Esophagus squamous epithelium (tissue), 5 donors: ENCODE measurements around the gene COL9A2. TPM values are rescaled to one million over a fixed set of nuclear protein-coding genes. Genes with fewer than 3 reads are reported as not detected.

Source experiments
- DNase-seq: peaks from one replicate; lab custom pipeline; 2025; lab: John Stamatoyannopoulos, UW
- H3K27ac ChIP-seq, 4 donors: fragments of 200-600 bp; sonication (generic); one replicate each; pipeline ENCODE4 v1.5.1; 2016 to 2019; ENCODE audit warnings: mild to moderate bottlenecking in 1 of 4
- H3K27me3 ChIP-seq, 4 donors: fragments of 200-600 bp; sonication (generic); 1 replicate in 3 of 4; 2 replicates in 1 of 4; pipeline versions ENCODE4 v1.5.1 to v1.6.0; 2017 to 2021; ENCODE audit warnings: antibody characterized with exemption in 1 of 4
- H3K36me3 ChIP-seq, 3 donors: fragments of 200-600 bp; sonication (generic); one replicate each; pipeline ENCODE4 v1.5.1; 2016 to 2019
- H3K4me1 ChIP-seq, 3 donors: fragments of 200-600 bp; sonication (generic); one replicate each; pipeline ENCODE4 v1.5.1; 2017 to 2019
- H3K4me3 ChIP-seq, 4 donors: fragments of 200-600 bp; sonication (generic); 1 replicate in 3 of 4; 2 replicates in 1 of 4; pipeline ENCODE4 v1.5.1; 2016 to 2019; ENCODE audit warnings: mild to moderate bottlenecking in 2 of 4, moderate library complexity in 1 of 4
- H3K9me3 ChIP-seq, 3 donors: fragments of 200-600 bp; sonication (generic); one replicate each; pipeline ENCODE4 v1.5.1; 2016 to 2019
- CTCF ChIP-seq, 6 experiments: fragments of 450-650 bp in 4 of 6; fragments of 200-600 bp in 2 of 6; sonication (generic) in 2 of 6; IDR thresholded peaks; one replicate each; pipeline ENCODE4 v1.5.1; 2016 to 2019; ENCODE audit warnings: antibody characterized with exemption in 6 of 6, mild to moderate bottlenecking in 4 of 6, moderate library complexity in 4 of 6
- POLR2A ChIP-seq, 4 donors: fragments of 450-650 bp; IDR thresholded peaks; one replicate each; pipeline ENCODE4 v1.6.1; 2017; ENCODE audit warnings: antibody characterized with exemption in 4 of 4, mild to moderate bottlenecking in 4 of 4, moderate library complexity in 3 of 4
- WGBS, 2 donors: methylation state at CpG; one replicate each; pipeline ENCODE4 v1.1.5; 2018; 5-methylcytosine and 5-hydroxymethylcytosine counted together
- intact Hi-C: fragments of 100-400 bp; cut with DNase I; formaldehyde crosslinking; loops from one replicate; pipeline ENCODE4 v1.15.0; 2022
- total RNA-seq, 4 donors: library from RNA; depleted of rRNA; stranded (reverse); fragments of >200 nt; gene quantifications; one replicate each; pipeline ENCODE4 v1.1.0, GENCODE V29; 2016
- donor health status: DM: yes; HTN: yes; CAD: no.

The COL9A2 gene
- total RNA-seq, 4 donors from 2014 or later, result 0.26 to 4.0 (median 2.1) TPM; not detected in 1

- no peaks in the 10 kb centered on the region for H3K9me3 ChIP-seq
- no peak overlapping the region for H3K27ac ChIP-seq
- H3K4me3 ChIP-seq, result no peak overlapping the region
- H3K27me3 ChIP-seq, result peaks cover 0 to 69% (median 9%) of the 10 kb centered on the region in 4 donors
- DNase-seq, result no peak
- WGBS, 2 donors, result 76 to 79% methylated on average over 4 of the region's 4 CpGs
- intact Hi-C loops, result no loop called here
- no peaks in the 10 kb centered on the region for H3K36me3 ChIP-seq
- H3K4me1 ChIP-seq, result peaks cover 18 to 32% (median 26%) of the 10 kb centered on the region in 3 donors
- no peak for TF ChIP-seq POLR2A (IDR thresholded peaks at IDR 0.05)
- TF ChIP-seq CTCF (IDR thresholded peaks at IDR 0.05), result no peak
Measured at GRCh38 chr1:40318476-40318875, 1.4 kb upstream of the COL9A2 start.

- no peak overlapping the region for H3K27ac ChIP-seq
- no peak for TF ChIP-seq CTCF (IDR thresholded peaks at IDR 0.05)
- TF ChIP-seq POLR2A (IDR thresholded peaks at IDR 0.05), result no peak
- intact Hi-C loops, result no loop called here
- H3K4me3 ChIP-seq, result peak overlapping the region in 3 of 4 donors; percentile 42 to 70 (median 49)
- no peaks in the 10 kb centered on the region for H3K9me3 ChIP-seq
- 62 to 66% methylated on average over 10 to 12 of the region's 21 CpGs for WGBS, 2 donors
- H3K4me1 ChIP-seq, result peaks cover 18 to 32% (median 26%) of the 10 kb centered on the region in 3 donors
- DNase-seq, result no peak
- H3K27me3 ChIP-seq, result peaks cover 0 to 69% (median 9%) of the 10 kb centered on the region in 4 donors
- no peaks in the 10 kb centered on the region for H3K36me3 ChIP-seq
Measured at GRCh38 chr1:40317394-40318074, 448 bp upstream of the COL9A2 start.

GRCh38 chr1:40315795-40316594, 1.1 kb downstream of the COL9A2 start:
- H3K27ac ChIP-seq, result peak overlapping the region in 2 of 4 donors; percentile 13 to 47
- TF ChIP-seq POLR2A (IDR thresholded peaks at IDR 0.05) (no peak), CTCF (IDR thresholded peaks at IDR 0.05) (no peak)
- DNase-seq, result no peak
- H3K4me3 ChIP-seq, result peak overlapping the region; percentile 22 to 70 (median 46)
- intact Hi-C loops, result no loop called here
- no peaks in the 10 kb centered on the region for H3K36me3 ChIP-seq
- peaks cover 0 to 69% (median 9%) of the 10 kb centered on the region in 4 donors for H3K27me3 ChIP-seq
- no peaks in the 10 kb centered on the region for H3K9me3 ChIP-seq
- 2 to 4% methylated on average over 13 to 14 of the region's 41 CpGs for WGBS, 2 donors
- peaks cover 18 to 32% (median 26%) of the 10 kb centered on the region in 3 donors for H3K4me1 ChIP-seq

- 2% methylated on average over 8 to 9 of the region's 42 CpGs for WGBS, 2 donors
- DNase-seq, result peak; percentile 46
- H3K4me3 ChIP-seq, result peak overlapping the region; percentile 22 to 70 (median 46)
- intact Hi-C loops, result no loop called here
- H3K4me1 ChIP-seq, result peaks cover 18 to 32% (median 26%) of the 10 kb centered on the region in 3 donors
- no peaks in the 10 kb centered on the region for H3K9me3 ChIP-seq
- H3K36me3 ChIP-seq, result no peaks in the 10 kb centered on the region
- peak overlapping the region in 2 of 4 donors; percentile 13 to 47 for H3K27ac ChIP-seq
- peak; percentile 92 to 98 (median 95) for TF ChIP-seq CTCF (IDR thresholded peaks at IDR 0.05)
- TF ChIP-seq POLR2A (IDR thresholded peaks at IDR 0.05), result peak in 1 of 4 donors; percentile 36
- H3K27me3 ChIP-seq, result peaks cover 0 to 66% (median 9%) of the 10 kb centered on the region in 4 donors
Measured at GRCh38 chr1:40315239-40315794, 1.8 kb downstream of the COL9A2 start.
